KG1 (cell line): Measurements from ENCODE around the gene TOM1.

Source experiments
- DNase-seq: peaks from one replicate; lab custom pipeline; 2025; lab: John Stamatoyannopoulos, UW

The TOM1 gene

GRCh38 chr22:35299673-35300499 lies at the start of gene TOM1:
Gene TOM1 (plus strand): TSS chr22:35299894. CDS start chr22:35299929, 35 bp downstream.
- DNase-seq: peak; percentile 98

- DNase-seq: no peak
These were observed 49.5 kb upstream of the TOM1 start for GRCh38 chr22:35250156-35250555.

GRCh38 chr22:35253946-35254345 lies 45.7 kb upstream of the TOM1 start:
- no peak for DNase-seq

GRCh38 chr22:35257002-35257320 lies 42.7 kb upstream of the TOM1 start:
- no peak for DNase-seq

GRCh38 chr22:35257321-35258190 lies 42.1 kb upstream of the TOM1 start, which contains the start of gene HMGXB4:
Gene HMGXB4 (plus strand): TSS chr22:35257493. CDS start chr22:35262391, 4,898 bp downstream.
- peak; percentile 56 for DNase-seq

GRCh38 chr22:35258191-35258988 lies 41.3 kb upstream of the TOM1 start:
- DNase-seq: no peak

- DNase-seq: no peak
These were observed 34.7 kb upstream of the TOM1 start for GRCh38 chr22:35264986-35265385.

GRCh38 chr22:35266277-35266676 lies 33.4 kb upstream of the TOM1 start:
- no peak for DNase-seq

- no peak for DNase-seq
These were observed 30.1 kb upstream of the TOM1 start for GRCh38 chr22:35269630-35270029.

- DNase-seq: no peak
These were observed 25.4 kb upstream of the TOM1 start for GRCh38 chr22:35274154-35274871.

GRCh38 chr22:35275580-35275979 lies 24.1 kb upstream of the TOM1 start:
- DNase-seq: no peak

- no peak for DNase-seq
These were observed 23.7 kb upstream of the TOM1 start for GRCh38 chr22:35276019-35276418.

- DNase-seq: no peak
These were observed 11.6 kb upstream of the TOM1 start for GRCh38 chr22:35288116-35288515.

- DNase-seq: no peak
These were observed 6.9 kb upstream of the TOM1 start for GRCh38 chr22:35292786-35293185.

GRCh38 chr22:35296051-35296450 lies 3.6 kb upstream of the TOM1 start:
- no peak for DNase-seq

- DNase-seq: no peak
These were observed 449 bp upstream of the TOM1 start for GRCh38 chr22:35299217-35299672.

GRCh38 chr22:35301372-35301874 lies 1.7 kb downstream of the TOM1 start:
- no peak for DNase-seq

- DNase-seq: no peak
These were observed 3.4 kb downstream of the TOM1 start for GRCh38 chr22:35303029-35303624.

GRCh38 chr22:35305525-35306070 lies 5.9 kb downstream of the TOM1 start:
- DNase-seq: no peak

GRCh38 chr22:35306350-35306967 lies 6.8 kb downstream of the TOM1 start:
- no peak for DNase-seq
